Muscle layer of duodenum (tissue), 2 donors: ENCODE data around the gene TUBB.

Experiments
- H3K27ac ChIP-seq: one replicate; pipeline ENCODE4 v1.7.0; 2013; ENCODE audit warnings: mild to moderate bottlenecking, low read length
- H3K27me3 ChIP-seq: one replicate; pipeline ENCODE4 v1.7.0; 2013; ENCODE audit warnings: low read depth, mild to moderate bottlenecking, control low read depth, low read length
- H3K36me3 ChIP-seq, 2 donors: one replicate each; pipeline ENCODE4 v1.7.0; 2013; ENCODE audit warnings: low read length in 2 of 2, control low read depth in 1 of 2, mild to moderate bottlenecking in 1 of 2; ENCODE audit not compliant: insufficient read depth in 2 of 2, control insufficient read depth in 1 of 2
- H3K4me1 ChIP-seq, 2 donors: one replicate each; pipeline ENCODE4 v1.7.0; 2013; ENCODE audit warnings: low read length in 2 of 2, mild to moderate bottlenecking in 2 of 2, control low read depth in 1 of 2, moderate library complexity in 1 of 2; ENCODE audit not compliant: insufficient read depth in 2 of 2, control insufficient read depth in 1 of 2
- H3K4me3 ChIP-seq, 2 donors: one replicate each; pipeline ENCODE4 v1.7.0; 2013; ENCODE audit warnings: low read length in 2 of 2, low read depth in 1 of 2, mild to moderate bottlenecking in 1 of 2
- H3K9me3 ChIP-seq, 2 donors: one replicate each; pipeline ENCODE4 v1.7.0; 2013; ENCODE audit warnings: low read length in 2 of 2, control low read depth in 1 of 2, mild to moderate bottlenecking in 1 of 2; ENCODE audit not compliant: control insufficient read depth in 1 of 2
- donor health status: healthy.

TUBB gene

GRCh38 chr6:30719791-30720737 lies at the start of gene TUBB:
TSS of gene TUBB (plus strand) at chr6:30720352. CDS start at chr6:30720507, 155 bp downstream.
- Histone ChIP-seq H3K4me1 (peaks cover 11 to 51% of the 10 kb centered on the region in 2 donors), H3K27ac (peak within 1 kb of the TSS; percentile 98), H3K9me3 (no peaks in the 10 kb centered on the region), H3K36me3 (peaks cover 19 to 25% of the 10 kb centered on the region in 2 donors), H3K4me3 (peak within 1 kb of the TSS; percentile 92 to 95), H3K27me3 (no peaks in the 10 kb centered on the region)

GRCh38 chr6:30670760-30671527 lies 49.2 kb upstream of the TUBB start:
- H3K36me3 ChIP-seq = peaks cover 24 to 34% of the 10 kb centered on the region in 2 donors
- H3K4me3 ChIP-seq = no peak overlapping the region
- H3K9me3 ChIP-seq = no peaks in the 10 kb centered on the region
- no peak overlapping the region for H3K27ac ChIP-seq
- H3K27me3 ChIP-seq = no peaks in the 10 kb centered on the region
- H3K4me1 ChIP-seq = peaks cover 0 to 20% of the 10 kb centered on the region in 2 donors

- H3K27me3 ChIP-seq = no peaks in the 10 kb centered on the region
- peaks cover 28 to 38% of the 10 kb centered on the region in 2 donors for H3K36me3 ChIP-seq
- peak within 1 kb of the TSS; percentile 79 to 91 for H3K4me3 ChIP-seq
- H3K4me1 ChIP-seq = peaks cover 0 to 20% of the 10 kb centered on the region in 2 donors
- H3K27ac ChIP-seq = peak within 1 kb of the TSS; percentile 74
- no peaks in the 10 kb centered on the region for H3K9me3 ChIP-seq
These were observed 47.5 kb upstream of the TUBB start, which contains the start of gene DHX16 for GRCh38 chr6:30672445-30673253. TSS of gene DHX16 (minus strand) at chr6:30673006. CDS start at chr6:30672841, 165 bp downstream.

GRCh38 chr6:30676660-30677285 lies 43.4 kb upstream of the TUBB start:
- H3K9me3 ChIP-seq = no peaks in the 10 kb centered on the region
- H3K27me3 ChIP-seq = no peaks in the 10 kb centered on the region
- H3K36me3 ChIP-seq = peaks cover 24 to 30% of the 10 kb centered on the region in 2 donors
- no peak overlapping the region for H3K4me3 ChIP-seq
- H3K27ac ChIP-seq = no peak overlapping the region
- H3K4me1 ChIP-seq = peaks cover 11 to 38% of the 10 kb centered on the region in 2 donors

- Histone ChIP-seq H3K27ac (peak overlapping the region; percentile 85), H3K36me3 (peaks cover 24 to 30% of the 10 kb centered on the region in 2 donors), H3K4me3 (peak overlapping the region; percentile 59 to 97), H3K27me3 (no peaks in the 10 kb centered on the region), H3K4me1 (peaks cover 11 to 40% of the 10 kb centered on the region in 2 donors), H3K9me3 (no peaks in the 10 kb centered on the region)
These were observed 41.0 kb upstream of the TUBB start for GRCh38 chr6:30678964-30679726.

GRCh38 chr6:30679765-30680535 lies 40.2 kb upstream of the TUBB start:
- H3K36me3 ChIP-seq = peaks cover 24 to 30% of the 10 kb centered on the region in 2 donors
- H3K4me3 ChIP-seq = peak overlapping the region; percentile 59 to 97
- H3K9me3 ChIP-seq = no peaks in the 10 kb centered on the region
- H3K27me3 ChIP-seq = no peaks in the 10 kb centered on the region
- H3K27ac ChIP-seq = peak overlapping the region; percentile 85
- H3K4me1 ChIP-seq = peaks cover 11 to 40% of the 10 kb centered on the region in 2 donors

GRCh38 chr6:30681766-30682142 lies 38.4 kb upstream of the TUBB start:
- H3K4me1 ChIP-seq = peaks cover 11 to 40% of the 10 kb centered on the region in 2 donors
- no peaks in the 10 kb centered on the region for H3K9me3 ChIP-seq

GRCh38 chr6:30682143-30683117 lies 37.7 kb upstream of the TUBB start:
- Histone ChIP-seq H3K4me1 (peaks cover 11 to 40% of the 10 kb centered on the region in 2 donors), H3K36me3 (peaks cover 12 to 19% of the 10 kb centered on the region in 2 donors), H3K9me3 (no peaks in the 10 kb centered on the region)

More at GRCh38 chr6:30681766-30682142, 38.4 kb upstream of the TUBB start:
- peaks cover 15 to 23% of the 10 kb centered on the region in 2 donors for H3K36me3 ChIP-seq
- peak overlapping the region; percentile 88 to 97 for H3K4me3 ChIP-seq
- H3K27me3 ChIP-seq = no peaks in the 10 kb centered on the region
- peak overlapping the region; percentile 96 for H3K27ac ChIP-seq

More at GRCh38 chr6:30682143-30683117, 37.7 kb upstream of the TUBB start:
- H3K4me3 ChIP-seq = peak overlapping the region; percentile 88 to 97
- no peaks in the 10 kb centered on the region for H3K27me3 ChIP-seq
- peak overlapping the region; percentile 96 for H3K27ac ChIP-seq
